Activated CD4-positive, alpha-beta T cell treated with anti-CD3 and anti-CD28 coated beads, Interleukin-2, Interleukin-4, amounts not matched to agents 100 ng/mL and 50 ng/mL, durations not matched to agents 16 hours and 8 hours (primary cell): Measurements from ENCODE around the gene AKT1S1.
A peak's percentile ranks its signal among the peaks of the same experiment; 100 is the strongest.

Experiments used
- DNase-seq: peaks from one replicate; pipeline ENCODE4 v3.0.0-alpha.2; 2020; ENCODE audit warnings: low spot score

The AKT1S1 gene

DNA sequence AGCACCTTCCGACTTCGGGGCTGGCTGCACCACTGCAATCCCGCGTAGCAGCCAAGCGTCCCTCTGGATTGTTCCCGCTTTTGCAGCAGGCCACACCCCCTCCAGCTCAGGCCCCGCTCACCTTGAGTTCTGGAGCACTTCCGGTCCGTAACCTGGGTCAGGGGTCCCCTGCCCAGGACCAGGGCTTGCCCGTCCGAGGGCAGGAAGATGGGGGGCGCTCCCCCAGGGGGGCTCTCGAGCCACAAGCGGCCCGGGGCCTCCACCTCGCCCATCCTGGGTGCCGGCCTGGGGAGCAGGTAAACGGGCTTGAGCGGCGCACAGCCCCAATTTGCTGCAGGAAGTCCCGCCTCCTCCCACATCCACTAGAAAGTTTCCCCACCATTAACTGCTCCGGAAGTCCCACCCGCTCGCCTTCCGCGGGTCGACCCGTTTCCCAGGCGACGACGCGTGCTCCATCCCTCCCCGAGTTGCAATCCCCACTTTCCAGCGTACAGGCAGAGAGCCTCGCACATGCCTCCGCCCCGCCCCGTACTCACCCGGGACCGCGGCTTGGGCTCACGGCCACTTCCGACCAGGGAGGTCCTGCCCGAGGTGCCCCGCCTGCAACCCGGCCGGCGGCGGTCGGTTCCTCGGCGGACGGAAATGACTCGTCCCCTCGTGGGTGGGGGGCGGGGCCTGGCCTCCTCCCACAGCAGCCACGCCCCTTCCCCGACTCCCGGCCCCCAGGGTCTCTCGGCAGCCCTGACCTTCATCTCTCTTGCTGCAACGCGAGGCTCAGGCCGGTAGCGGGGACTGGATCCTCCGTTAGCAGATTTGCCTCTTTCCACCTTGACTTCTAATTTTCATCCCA, 10.0 kb downstream of the AKT1S1 start, which contains the start of gene PNKP:
Gene PNKP (minus strand): TSS at position 644 of the 850 bp plus-strand sequence. CDS start 372 bp downstream, at position 272.
- peak; percentile 85 for DNase-seq

DNA sequence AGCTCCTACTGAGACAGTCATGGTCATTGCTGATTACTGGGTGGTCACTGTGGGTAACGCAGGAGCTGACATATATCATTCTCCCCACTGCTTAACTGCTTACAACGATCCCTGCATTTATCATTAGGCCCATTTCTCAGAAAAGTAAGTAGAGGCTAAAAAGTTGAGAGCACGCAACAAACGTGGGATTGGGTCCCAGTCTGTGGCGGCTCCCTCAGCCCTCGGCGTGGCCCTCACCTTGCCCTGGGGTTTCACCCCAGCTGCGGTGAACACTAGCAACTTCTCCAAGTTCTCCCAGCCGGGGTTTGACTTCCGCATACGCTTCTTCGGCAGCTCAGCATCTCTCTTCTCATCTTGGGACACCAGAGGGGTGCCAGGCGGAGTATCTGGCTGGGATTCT, 12.3 kb downstream of the AKT1S1 start:
- DNase-seq, result no peak

DNA sequence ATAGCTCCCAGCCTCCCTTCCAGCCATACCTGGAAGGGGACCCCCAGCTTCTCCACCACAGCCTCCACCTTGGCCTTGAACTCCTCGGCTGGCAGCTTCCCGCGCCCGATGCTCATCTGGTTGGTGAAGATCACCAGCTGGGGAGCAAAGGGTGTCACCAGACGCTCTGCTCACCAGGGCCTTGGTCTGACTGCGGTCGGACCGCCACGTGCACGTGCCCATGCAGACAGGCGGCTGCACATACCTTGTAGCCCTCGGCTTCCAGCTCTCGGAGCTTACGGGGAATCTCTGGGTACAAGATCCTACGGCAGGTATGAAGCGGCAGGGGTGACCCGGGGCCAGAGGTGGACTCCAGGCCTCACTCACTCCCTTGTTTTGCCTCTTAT, 13.2 kb downstream of the AKT1S1 start:
- DNase-seq, result no peak

DNA sequence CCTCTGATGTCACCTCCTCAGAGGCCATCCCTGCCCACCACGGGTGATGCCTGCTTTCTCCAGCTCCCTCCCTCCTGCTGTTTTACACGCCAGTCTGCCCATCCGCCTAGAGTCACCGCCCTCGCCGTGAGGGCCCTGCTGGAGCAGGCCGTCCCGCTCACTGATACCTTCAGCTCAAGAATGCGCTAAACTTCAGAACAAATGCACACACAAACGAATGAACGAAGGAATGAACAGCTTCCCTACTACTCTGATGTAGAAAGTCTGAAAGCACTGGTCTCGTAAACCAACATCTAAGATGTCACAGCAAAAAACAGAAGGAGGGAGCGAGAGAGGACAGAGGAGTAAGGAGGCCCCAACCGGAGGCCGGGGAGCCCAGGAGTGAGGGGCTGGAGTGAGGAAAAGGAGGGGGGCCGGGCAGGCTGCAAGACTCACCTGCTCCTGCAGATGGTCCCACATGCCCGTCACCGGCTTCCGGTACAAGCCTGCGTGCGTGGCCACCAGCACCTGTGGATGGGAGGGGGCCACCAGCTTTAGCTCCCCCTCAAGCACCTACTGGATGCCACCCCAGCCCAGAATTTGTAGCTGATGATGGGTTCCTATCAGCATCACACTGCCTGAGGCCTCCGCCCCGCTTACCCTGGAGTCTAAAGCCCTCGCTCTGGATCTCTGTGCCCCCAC, 13.8 kb downstream of the AKT1S1 start:
- DNase-seq, result no peak

DNA sequence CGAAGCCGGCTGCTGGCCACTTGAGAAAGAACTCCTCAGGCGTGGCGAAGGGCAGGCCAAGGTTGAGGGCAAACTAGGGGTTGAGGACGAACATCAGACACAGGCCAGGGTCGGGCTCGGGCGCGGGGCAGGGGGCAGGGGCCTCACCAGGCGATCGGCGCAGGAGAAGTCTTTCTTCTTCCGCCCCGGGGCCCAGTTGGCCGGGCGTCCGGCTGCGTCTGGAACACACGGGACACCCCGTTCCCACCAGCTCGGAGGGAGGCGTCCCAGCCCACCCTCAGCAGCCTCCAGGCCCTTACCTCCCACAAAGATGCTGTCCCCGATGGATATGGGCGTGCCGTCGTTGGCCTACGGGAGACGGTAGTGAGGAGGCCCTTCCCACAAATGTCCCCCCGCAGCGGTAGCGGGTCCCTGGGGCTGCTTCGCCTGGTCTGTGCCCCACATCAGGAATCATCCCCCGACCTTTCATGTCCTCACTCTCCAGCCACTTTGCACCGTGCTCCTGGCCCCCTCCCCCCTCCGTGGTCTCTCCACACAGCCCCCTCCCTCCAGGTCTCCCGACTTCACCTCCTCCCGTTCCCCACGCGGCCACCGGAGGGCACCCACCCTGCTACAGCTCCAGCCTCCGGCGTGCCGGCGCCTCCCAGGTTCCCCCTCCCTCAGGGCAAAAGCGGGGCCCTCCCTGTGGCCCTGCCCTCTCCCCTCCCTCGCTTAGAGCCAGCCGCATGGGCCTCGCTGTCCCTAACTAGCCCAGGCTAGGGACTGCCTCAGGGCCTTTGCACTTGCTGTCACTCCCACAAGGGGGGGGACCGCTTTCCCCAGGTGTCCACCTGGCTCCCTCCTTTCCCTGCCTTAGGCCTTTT, 14.5 kb downstream of the AKT1S1 start:
- DNase-seq, result no peak

DNA sequence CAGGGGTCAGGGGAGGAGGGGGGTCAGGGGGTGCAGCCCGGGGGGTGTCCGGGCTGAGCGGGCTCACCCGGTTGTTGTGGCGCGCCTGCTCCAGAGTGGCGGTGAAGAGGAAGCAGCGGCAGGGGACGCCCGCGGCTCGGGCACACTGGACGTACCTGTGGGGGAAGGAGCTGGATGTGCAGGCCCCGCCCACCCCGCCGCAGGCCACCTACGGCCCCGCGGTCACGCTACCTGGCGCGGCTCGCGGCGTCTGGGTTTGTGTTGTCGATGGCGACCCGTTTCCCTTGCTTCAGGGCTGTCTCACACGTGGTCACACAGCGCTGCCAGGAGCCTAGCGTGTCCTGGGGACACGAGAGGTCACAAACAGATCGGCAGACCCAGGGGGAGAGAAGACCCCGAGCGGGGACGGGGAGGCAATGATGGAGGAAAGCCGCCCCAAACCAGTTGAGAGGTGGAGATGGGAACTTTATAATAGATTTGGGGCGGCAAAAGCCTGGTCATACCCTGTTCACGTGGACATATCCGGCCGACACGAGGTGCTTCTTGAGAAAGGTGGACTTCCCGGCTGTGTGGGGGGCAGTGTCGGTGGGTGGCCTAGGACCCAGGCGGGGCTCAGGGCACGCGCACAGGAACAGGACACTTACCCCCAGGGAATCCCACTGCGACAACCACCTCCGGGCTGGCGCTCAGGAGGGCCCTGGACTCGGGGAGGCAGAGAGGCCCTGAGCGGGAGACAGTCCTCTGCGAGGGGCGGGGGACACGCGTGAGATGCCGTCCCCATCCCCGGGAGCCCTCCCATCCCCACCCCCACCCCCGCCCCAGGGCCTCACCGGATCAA, 15.4 kb downstream of the AKT1S1 start:
- no peak for DNase-seq

DNA sequence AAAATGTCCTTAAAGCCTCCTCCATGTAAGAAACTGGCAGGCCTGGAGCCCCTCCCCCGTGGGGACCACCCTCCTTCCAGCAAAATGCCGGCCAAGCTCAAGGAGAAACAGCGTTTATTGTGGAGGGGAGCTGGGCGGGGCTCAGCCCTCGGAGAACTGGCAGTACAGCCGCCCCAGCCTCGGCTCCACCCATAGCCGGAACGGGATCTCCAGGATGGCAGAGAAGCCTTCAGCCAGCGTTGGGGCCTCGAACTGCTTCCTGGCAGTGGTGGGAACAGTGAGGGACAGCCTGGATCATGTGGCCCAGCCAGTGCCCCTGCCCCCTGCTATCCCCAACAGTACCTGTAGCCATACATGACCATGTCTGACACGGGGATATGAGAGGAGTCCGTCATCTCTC, 16.0 kb downstream of the AKT1S1 start:
- DNase-seq, result no peak

DNA sequence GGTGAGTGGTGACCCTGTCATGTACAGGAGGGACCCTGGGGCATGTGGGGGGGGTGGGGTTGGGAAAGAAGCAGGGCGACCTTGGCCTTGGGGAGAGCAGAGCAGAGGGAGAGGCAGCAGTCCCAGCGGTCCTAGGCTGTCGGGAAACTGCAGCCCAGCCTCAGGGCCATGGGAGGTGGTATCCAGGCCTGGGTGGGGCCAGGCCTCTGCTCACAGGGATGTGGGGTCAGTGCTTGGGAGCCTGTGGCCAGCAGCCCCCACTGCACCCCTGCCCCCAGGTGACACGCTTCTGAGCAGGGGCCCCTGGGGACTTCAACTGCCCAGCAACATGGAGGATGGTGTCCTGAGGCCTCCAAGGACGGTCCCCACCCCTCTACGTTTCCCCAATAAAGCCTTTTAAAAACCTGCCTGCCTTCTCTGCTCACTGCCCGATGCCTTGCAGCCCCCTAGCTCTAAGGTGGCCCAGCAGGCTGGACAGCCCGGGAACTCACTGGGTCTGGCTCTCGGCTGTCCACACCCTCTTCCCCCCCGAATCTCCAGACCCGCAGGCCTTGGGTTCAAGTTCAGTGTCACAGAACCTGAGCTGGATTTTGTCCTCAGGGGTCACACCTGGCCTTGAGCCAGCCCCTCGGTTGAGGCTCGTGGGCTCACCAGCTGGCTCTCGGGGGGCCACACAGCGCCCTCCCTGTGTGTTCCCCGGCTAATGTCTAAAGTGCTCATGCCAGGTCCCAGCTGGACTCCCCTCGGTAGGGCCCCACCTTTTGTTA, 16.6 kb downstream of the AKT1S1 start:
- DNase-seq, result no peak

DNA sequence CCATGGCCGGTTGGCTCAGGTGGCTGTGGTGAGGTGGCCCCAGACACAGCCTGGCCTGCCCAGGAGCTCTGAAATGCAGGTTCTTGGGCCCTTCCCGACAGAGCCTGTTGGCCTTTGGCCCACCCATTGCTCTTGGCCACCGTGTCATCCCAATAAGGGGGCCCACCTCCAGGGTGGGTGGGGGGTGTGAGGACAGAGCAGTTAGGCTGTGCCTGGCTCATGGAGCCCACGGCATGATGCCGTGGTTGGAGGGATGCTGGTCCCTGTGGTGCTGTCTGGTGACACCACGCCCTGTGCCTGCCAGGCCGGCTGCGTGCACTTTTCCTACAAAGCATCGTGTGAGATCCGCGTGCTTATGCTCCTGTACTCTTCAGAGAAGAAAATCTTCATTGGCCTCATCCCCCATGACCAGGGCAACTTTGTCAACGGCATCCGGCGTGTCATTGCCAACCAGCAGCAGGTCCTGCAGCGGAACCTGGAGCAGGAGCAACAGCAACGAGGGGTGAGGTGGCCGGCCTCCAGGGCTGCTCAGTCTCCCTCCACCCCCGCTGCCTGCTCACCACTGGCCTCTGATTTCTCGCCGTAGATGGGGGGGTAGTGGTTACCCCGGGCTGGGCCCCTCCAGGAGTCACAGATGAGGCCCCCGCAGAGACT, 17.3 kb downstream of the AKT1S1 start:
- DNase-seq, result no peak

DNA sequence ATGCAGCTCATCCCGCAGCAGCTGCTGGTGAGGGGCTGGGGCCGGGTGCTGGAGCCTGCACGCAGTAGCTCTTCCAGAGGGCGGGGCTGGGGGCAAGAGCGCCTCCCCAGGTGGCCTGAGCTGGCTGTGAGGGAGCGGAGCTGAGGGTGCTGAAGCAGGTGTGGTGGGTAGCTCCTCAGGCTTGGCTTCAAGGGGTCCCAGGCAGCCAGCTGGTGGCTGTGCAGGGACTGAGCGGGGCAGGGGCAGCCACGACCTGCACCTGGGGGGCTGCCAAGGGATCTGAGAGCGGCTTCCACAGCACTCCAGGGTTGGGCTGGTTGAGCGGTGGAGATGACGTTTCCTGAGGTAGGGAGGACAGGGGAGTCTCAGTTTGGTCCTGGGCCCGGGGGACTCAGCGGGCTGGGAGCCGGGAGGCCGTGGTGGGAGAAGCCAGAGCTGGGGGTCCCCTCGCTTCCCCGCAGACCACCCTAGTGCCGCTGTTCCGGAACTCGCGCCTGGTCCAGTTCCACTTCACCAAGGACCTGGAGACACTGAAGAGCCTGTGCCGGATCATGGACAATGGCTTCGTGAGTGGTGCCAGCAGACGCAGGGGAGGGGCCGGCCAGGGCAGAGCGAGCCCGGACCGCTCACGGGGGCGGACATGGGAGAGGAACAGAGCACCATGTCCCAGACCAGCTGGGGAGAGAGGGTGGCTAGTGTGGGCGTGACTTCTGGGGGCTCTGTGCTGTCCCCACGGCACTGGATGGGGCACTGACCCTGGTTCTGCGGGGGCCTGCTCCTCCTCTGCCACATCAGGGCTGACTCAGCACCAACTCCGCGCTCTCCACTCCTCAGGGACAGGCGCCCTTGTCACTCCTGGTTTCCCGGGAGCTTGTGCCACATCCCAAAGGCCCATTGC, 18.8 kb downstream of the AKT1S1 start:
- no peak for DNase-seq

DNA sequence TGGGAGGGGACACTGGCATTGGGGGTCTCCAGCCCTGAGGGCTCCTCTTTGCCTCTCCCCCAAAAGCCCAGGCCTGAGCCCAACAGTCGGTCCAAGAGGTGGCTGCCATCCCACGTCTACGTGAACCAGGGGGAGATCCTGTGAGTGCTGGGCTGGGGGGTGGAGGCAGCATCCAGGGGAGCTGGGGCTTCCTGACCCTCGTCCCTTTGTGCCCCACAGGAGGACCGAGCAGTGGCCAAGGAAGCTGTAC, 19.4 kb downstream of the AKT1S1 start:
- DNase-seq, result no peak

DNA sequence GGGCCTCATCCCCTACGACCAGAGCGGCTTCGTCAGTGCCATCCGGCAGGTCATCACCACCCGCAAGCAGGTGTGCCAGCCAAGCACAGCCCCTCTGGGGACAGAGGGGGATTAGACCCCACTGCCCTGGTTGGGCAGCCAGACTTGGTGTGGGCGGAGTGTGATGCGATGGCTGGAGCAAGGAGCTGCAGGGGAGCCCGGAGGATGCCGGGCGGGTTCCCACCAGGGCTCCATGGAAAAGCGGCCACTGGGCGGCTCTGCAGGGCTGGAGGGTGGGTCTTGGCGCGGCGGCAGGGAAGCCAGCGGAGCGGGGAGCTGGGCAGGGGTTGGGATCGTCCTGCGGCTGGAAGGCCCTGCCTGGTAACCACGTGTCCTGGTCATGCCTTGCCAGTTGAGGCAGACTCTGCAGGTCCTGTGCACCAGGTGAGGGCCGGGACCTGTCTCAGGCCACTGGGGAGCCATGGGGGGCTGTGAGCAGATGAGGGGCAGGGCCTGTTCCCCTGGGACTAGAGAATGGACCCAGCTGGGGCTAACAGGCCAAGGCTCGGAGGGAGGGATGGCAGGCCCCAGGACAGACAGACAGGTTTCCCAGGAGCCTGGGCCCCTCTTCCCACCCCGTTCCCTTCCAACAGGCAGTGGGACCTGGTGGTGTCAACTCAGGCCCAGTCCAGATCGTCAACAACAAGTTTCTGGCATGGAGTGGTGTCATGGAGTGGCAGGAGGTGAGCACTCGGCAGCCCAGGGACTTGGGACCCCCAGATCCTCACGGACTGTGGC, 19.9 kb downstream of the AKT1S1 start:
- no peak for DNase-seq

DNA sequence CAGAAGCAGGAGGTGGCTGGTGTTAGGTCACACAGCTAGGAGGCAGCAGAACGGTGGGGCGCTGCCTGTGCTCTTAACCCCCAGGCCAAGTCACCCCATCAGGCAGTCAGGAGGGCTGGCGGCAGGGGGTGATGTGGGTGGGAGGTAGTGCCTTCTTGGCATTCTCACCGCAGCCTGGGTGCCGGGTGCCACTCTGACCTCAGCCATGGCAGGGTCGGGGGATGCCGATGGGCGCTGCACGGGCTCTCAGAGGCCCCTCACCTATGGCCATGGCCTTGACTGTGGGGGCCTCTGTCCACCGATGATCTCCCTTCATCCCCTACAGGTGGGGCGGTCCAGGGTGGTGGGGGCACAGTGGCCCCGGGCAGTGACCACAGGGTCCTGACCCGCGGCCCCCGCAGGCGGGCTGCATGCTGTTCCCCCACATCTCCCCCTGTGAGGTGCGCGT, 20.6 kb downstream of the AKT1S1 start:
- no peak for DNase-seq

DNA sequence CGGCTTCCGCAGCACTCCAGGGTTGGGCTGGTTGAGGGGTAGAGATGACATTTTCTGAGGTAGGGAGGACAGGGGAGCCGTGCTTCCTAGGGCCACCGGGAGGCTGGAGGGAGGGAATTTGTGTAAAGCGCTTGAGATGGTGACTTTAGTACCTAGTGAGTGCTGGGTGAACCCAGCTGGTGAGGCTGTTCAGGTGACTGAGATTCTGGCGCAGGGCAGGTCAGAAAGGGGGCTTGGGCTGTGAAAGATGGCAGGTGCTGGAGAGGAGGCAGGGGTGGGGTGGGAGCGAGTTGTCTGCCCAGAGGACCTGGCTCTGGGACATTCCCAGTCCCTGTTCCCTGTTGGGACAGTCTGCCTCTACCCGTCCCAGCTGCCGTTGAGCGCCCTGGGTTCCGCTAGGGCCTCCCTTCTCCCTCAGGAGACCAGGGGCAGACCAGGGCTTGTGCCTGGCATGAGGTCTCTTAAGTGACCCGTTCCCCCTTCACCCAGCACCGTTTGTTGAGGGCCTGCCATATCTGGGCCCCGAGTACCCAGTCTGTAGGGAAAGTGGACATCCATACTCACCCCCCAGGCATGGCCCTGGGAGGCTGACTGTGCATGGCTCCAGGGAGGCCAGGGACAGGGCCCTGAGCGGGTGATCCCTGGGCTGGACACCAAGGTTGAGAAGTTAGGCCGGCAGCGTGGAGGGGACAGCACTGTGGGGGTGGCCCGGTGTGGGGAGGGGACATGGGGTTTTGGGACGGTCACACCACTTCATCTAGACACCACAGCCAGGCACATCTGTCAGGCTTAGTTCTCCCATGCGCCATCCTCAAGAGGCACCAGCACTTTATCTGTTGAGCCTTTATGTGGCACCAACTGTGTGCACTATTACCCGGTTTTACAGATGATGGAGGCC, 21.2 kb downstream of the AKT1S1 start:
- no peak for DNase-seq

DNA sequence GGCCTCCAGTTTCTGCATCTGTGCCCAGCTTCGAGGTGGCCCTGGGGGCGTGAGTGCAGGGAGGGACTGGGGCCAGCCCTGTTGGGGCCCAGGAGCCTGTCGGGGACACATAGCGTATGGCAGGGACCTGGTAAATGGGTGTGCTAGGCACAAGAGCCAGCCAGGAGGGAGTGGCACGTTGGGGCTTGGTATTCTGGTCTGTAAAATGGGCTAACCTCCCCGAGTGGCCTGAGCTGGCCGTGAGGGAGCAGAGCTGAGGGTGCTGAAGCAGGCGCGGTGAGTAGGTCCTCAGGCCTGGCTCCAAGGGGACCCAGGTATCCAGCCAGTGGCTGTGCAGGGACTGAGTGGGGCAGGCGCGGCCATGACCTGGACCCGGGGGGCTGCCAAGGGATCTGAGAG, 21.9 kb downstream of the AKT1S1 start:
- DNase-seq, result no peak

DNA sequence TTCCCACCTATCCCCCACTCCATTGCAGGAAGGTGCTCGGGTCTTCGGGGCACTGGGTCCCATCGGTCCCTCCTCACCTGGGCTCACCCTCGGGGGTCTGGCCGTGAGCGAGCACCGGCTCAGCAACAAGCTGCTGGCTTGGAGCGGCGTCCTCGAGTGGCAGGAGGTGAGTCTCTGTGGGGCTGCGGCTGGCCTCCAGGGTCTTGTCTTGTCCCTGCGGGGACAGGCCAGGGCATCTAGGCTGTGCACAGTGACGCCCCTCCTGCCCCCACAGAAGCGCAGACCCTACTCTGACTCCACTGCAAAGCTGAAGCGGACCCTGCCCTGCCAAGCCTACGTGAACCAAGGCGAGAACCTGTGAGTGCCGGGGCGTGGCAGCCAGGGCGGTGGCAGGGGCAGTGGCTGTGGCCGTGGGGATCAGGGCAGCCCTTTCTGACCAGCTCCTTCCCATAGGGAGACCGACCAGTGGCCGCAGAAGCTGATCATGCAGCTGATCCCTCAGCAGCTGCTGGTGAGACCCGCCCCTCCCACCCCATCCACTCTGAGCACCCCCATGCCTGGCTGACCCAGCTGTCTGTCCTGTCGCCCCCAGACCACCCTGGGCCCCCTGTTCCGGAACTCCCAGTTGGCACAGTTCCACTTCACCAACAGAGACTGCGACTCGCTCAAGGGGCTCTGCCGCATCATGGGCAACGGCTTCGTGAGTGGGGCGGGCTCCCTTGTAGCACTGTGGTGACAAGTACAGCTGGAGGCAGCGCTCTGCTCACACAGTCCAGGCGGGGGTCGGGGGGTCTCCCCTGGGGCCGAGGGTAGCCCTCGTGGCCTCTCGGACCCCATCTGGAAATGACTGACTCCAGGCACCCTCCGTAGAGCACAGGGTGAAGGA, 22.5 kb downstream of the AKT1S1 start:
- DNase-seq, result no peak
